Ishikawa (cell line): Measurements from ENCODE around the gene DIRAS3.

Experiments used
- CEBPB ChIP-seq: IDR thresholded peaks from 2 replicates; pipeline ENCODE4 v1.6.1; 2012
- CREB1 ChIP-seq: IDR thresholded peaks from 2 replicates; pipeline ENCODE4 v1.6.1; 2012; ENCODE audit warnings: low read depth
- EGR1 ChIP-seq: IDR thresholded peaks from 2 replicates; pipeline ENCODE4 v1.6.1; 2012
- EP300 ChIP-seq: IDR thresholded peaks from 2 replicates; pipeline ENCODE4 v1.6.1; 2012; ENCODE audit warnings: borderline replicate concordance
- FOXM1 ChIP-seq: IDR thresholded peaks from 2 replicates; pipeline ENCODE4 v1.6.1; 2012; ENCODE audit warnings: low read depth, borderline replicate concordance
- NFIC ChIP-seq: IDR thresholded peaks from 2 replicates; pipeline ENCODE4 v1.6.1; 2012
- RAD21 ChIP-seq: IDR thresholded peaks from 2 replicates; pipeline ENCODE4 v1.6.1; 2012; ENCODE audit warnings: low read depth
- TAF1 ChIP-seq: IDR thresholded peaks from 2 replicates; pipeline ENCODE4 v1.6.1; 2012; ENCODE audit warnings: low read depth, mild to moderate bottlenecking
- TCF12 ChIP-seq: IDR thresholded peaks from 2 replicates; pipeline ENCODE4 v1.6.1; 2012; ENCODE audit warnings: low read depth
- TEAD4 ChIP-seq: IDR thresholded peaks from 2 replicates; pipeline ENCODE4 v1.6.1; 2012
- YY1 ChIP-seq: IDR thresholded peaks from 2 replicates; pipeline ENCODE4 v1.6.1; 2012; ENCODE audit warnings: low read depth
- ZBTB7A ChIP-seq: IDR thresholded peaks from 2 replicates; pipeline ENCODE4 v1.6.1; 2012; ENCODE audit warnings: low read depth
- TF ChIP-seq, protein P1 (sequence below): IDR thresholded peaks from 2 replicates; pipeline ENCODE4 v1.6.1; 2012
- TF ChIP-seq, protein P2 (sequence below): IDR thresholded peaks from 2 replicates; pipeline ENCODE4 v1.6.1; 2012; ENCODE audit warnings: low read depth, mild to moderate bottlenecking
- TF ChIP-seq, protein P3 (sequence below): IDR thresholded peaks from 2 replicates; pipeline ENCODE4 v1.6.1; 2012

The DIRAS3 gene

DNA sequence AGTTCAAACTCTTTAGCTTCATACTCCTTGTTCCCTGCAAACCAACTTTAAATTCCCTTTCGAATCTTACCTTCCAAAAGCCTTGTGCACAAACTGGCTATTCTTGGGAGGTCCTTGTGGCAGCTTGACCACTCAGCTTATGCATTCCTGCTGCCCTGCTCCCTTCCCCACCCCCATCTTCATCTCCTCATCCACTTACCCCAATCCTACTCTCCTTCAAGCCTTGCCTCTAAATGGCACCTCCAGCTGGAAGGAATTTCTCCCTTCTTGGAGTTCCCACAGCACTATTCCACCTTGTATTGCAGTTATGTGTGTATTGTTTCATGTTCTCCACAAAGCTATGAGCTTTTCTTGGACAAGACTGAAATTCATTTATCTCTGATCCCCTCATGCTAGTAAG, 15.3 kb upstream of the DIRAS3 start:
- TF ChIP-seq FOXM1 (no peak), NFIC (no peak), EGR1 (no peak), CREB1 (no peak), TCF12 (no peak), ZBTB7A (no peak), YY1 (no peak), TEAD4 (no peak), TAF1 (no peak), EP300 (no peak), RAD21 (no peak), CEBPB (no peak)
- TF ChIP-seq, protein P1, sequence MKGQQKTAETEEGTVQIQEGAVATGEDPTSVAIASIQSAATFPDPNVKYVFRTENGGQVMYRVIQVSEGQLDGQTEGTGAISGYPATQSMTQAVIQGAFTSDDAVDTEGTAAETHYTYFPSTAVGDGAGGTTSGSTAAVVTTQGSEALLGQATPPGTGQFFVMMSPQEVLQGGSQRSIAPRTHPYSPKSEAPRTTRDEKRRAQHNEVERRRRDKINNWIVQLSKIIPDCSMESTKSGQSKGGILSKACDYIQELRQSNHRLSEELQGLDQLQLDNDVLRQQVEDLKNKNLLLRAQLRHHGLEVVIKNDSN: no peak
- TF ChIP-seq, protein P2, sequence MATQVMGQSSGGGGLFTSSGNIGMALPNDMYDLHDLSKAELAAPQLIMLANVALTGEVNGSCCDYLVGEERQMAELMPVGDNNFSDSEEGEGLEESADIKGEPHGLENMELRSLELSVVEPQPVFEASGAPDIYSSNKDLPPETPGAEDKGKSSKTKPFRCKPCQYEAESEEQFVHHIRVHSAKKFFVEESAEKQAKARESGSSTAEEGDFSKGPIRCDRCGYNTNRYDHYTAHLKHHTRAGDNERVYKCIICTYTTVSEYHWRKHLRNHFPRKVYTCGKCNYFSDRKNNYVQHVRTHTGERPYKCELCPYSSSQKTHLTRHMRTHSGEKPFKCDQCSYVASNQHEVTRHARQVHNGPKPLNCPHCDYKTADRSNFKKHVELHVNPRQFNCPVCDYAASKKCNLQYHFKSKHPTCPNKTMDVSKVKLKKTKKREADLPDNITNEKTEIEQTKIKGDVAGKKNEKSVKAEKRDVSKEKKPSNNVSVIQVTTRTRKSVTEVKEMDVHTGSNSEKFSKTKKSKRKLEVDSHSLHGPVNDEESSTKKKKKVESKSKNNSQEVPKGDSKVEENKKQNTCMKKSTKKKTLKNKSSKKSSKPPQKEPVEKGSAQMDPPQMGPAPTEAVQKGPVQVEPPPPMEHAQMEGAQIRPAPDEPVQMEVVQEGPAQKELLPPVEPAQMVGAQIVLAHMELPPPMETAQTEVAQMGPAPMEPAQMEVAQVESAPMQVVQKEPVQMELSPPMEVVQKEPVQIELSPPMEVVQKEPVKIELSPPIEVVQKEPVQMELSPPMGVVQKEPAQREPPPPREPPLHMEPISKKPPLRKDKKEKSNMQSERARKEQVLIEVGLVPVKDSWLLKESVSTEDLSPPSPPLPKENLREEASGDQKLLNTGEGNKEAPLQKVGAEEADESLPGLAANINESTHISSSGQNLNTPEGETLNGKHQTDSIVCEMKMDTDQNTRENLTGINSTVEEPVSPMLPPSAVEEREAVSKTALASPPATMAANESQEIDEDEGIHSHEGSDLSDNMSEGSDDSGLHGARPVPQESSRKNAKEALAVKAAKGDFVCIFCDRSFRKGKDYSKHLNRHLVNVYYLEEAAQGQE: no peak
- TF ChIP-seq, protein P3, sequence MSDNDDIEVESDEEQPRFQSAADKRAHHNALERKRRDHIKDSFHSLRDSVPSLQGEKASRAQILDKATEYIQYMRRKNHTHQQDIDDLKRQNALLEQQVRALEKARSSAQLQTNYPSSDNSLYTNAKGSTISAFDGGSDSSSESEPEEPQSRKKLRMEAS: no peak

DNA sequence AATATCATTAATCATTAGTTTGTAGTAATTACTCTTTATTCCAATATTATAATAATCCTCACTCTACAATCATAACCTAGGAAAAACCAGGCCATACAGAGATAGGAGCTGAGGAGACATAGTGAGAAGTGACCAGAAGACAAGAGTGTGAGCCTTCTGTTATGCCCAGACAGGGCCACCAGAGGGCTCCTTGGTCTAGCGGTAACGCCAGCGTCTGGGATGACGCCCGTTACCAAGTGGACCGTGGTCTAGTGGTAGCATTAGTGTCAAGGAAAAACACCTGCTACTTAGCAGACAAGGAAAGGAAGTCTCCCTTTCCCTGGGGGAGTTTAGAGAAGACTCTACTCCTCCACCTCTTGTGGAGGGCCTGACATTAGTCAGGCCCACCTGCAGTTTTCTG, 7.6 kb upstream of the DIRAS3 start:
- 0 out of 2 replicates have a peak, but pooled peaks have one; percentile 6 for TF ChIP-seq RAD21

DNA sequence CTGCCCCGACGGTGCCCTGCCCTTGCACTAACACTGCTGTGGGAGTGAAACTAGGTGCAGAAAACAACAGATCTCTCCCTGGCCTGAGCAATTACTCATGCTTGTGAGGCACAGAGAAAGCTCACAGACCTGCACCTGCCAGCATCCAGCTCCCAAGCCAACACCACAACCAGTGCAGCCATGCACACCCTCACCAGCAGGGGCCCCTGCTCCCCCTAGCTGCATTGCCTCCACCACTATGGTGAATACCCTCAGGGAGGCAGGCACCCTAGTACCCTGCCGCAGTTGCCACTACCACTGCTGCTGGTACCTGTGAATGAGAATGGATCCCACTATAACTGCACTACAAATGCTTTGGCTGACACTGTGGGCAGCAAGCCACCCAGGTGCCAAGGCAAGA, 7.1 kb upstream of the DIRAS3 start:
- TF ChIP-seq, protein P3: no peak
- TF ChIP-seq ZBTB7A (no peak), TAF1 (no peak), RAD21 (no peak; the same call in 1 of the 2 replicates), TCF12 (no peak), EGR1 (no peak), YY1 (no peak), CREB1 (no peak), NFIC (no peak), FOXM1 (no peak), EP300 (no peak), CEBPB (no peak), TEAD4 (no peak)
- TF ChIP-seq, protein P2: no peak
- TF ChIP-seq, protein P1: no peak

DNA sequence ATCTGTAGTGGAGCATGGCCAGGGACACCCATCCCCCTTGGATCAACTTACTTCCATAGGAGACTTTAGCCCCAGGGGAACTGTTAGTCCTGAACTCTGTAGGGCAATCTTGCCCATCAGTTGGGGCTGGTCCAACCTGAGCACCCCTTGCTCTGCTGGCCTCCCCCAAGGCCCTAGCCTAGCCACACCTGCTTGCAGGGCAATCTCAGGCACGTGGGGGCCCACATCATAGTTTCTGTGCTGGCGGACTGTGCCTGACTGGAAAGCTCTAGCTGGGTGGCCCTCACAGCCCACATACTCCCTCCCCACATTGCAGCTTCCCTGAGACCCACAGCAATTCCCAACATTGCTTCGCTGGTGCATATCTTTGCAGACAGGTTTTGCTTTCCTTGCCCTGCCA, 6.6 kb upstream of the DIRAS3 start:
- TF ChIP-seq, protein P1: no peak
- no peak for TF ChIP-seq TAF1
- TF ChIP-seq CEBPB: no peak
- TF ChIP-seq RAD21: no peak
- TF ChIP-seq, protein P3: no peak
- TF ChIP-seq ZBTB7A: no peak
- TF ChIP-seq TEAD4: no peak
- TF ChIP-seq YY1: no peak
- TF ChIP-seq CREB1: no peak
- TF ChIP-seq, protein P2: no peak
- no peak for TF ChIP-seq FOXM1
- TF ChIP-seq EGR1: no peak
- TF ChIP-seq NFIC: no peak
- TF ChIP-seq TCF12: no peak
- TF ChIP-seq EP300: no peak
